ENCODE data around the gene CEP57L1. TPM values are rescaled to one million over a fixed set of nuclear protein-coding genes. Genes with fewer than 3 reads are reported as not detected.

The CEP57L1 gene
- total RNA-seq, 1 donor from 2014 or later: 6.2 TPM

- DNase-seq: no peak
- H3K27ac ChIP-seq (replicated peaks): peak overlapping the region; percentile 4
Measured at GRCh38 chr6:109165392-109165974, 70.2 kb downstream of the CEP57L1 start.

GRCh38 chr6:109166673-109167072 lies 71.4 kb downstream of the CEP57L1 start:
- Histone ChIP-seq H3K36me3 (peaks cover 10% of the 10 kb centered on the region), H3K27ac (replicated peaks) (no peak overlapping the region), H3K4me1 (no peaks in the 10 kb centered on the region), H3K27me3 (ENCODE audit: low read depth) (no peaks in the 10 kb centered on the region), H3K9me3 (replicated peaks) (no peaks in the 10 kb centered on the region), H3K4me3 (no peak overlapping the region)
- DNase-seq: no peak
- intact Hi-C loops (cut with micrococcal nuclease): no loop called here
- no peak for TF ChIP-seq CTCF (IDR thresholded peaks at IDR 0.05; ENCODE audit: borderline replicate concordance)

More at GRCh38 chr6:109165392-109165974, 70.2 kb downstream of the CEP57L1 start:
- intact Hi-C loops (cut with micrococcal nuclease): no loop called here
- H3K4me3 ChIP-seq: no peak overlapping the region
- peaks cover 20% of the 10 kb centered on the region for H3K36me3 ChIP-seq
- no peaks in the 10 kb centered on the region for H3K27me3 ChIP-seq (ENCODE audit: low read depth)
- H3K9me3 ChIP-seq (replicated peaks): no peaks in the 10 kb centered on the region
- no peaks in the 10 kb centered on the region for H3K4me1 ChIP-seq
- no peak for TF ChIP-seq CTCF (IDR thresholded peaks at IDR 0.05; ENCODE audit: borderline replicate concordance)

- DNase-seq: no peak
- no peak overlapping the region for H3K27ac ChIP-seq (replicated peaks)
Measured at GRCh38 chr6:109167562-109167961, 72.3 kb downstream of the CEP57L1 start.

GRCh38 chr6:109170333-109170732 lies 75.0 kb downstream of the CEP57L1 start:
- intact Hi-C loops (cut with micrococcal nuclease): no loop called here
- no peak overlapping the region for H3K4me3 ChIP-seq

More at GRCh38 chr6:109167562-109167961, 72.3 kb downstream of the CEP57L1 start:
- Histone ChIP-seq H3K9me3 (replicated peaks) (no peaks in the 10 kb centered on the region), H3K4me3 (no peak overlapping the region), H3K36me3 (peaks cover 6% of the 10 kb centered on the region), H3K27me3 (ENCODE audit: low read depth) (no peaks in the 10 kb centered on the region), H3K4me1 (no peaks in the 10 kb centered on the region)
- intact Hi-C loops (cut with micrococcal nuclease): no loop called here
- no peak for TF ChIP-seq CTCF (IDR thresholded peaks at IDR 0.05; ENCODE audit: borderline replicate concordance)

GRCh38 chr6:109172101-109172746 lies 76.9 kb downstream of the CEP57L1 start:
- TF ChIP-seq CTCF (IDR thresholded peaks at IDR 0.05; ENCODE audit: borderline replicate concordance): no peak
- intact Hi-C loops (cut with micrococcal nuclease): no loop called here
- Histone ChIP-seq H3K4me1 (no peaks in the 10 kb centered on the region), H3K9me3 (replicated peaks) (no peaks in the 10 kb centered on the region), H3K4me3 (no peak overlapping the region), H3K36me3 (no peaks in the 10 kb centered on the region), H3K27ac (replicated peaks) (no peak overlapping the region), H3K27me3 (ENCODE audit: low read depth) (no peaks in the 10 kb centered on the region)
- no peak for DNase-seq

More at GRCh38 chr6:109170333-109170732, 75.0 kb downstream of the CEP57L1 start:
- Histone ChIP-seq H3K36me3 (no peaks in the 10 kb centered on the region), H3K9me3 (replicated peaks) (no peaks in the 10 kb centered on the region), H3K27ac (replicated peaks) (no peak overlapping the region), H3K4me1 (no peaks in the 10 kb centered on the region), H3K27me3 (ENCODE audit: low read depth) (no peaks in the 10 kb centered on the region)
- no peak for DNase-seq
- no peak for TF ChIP-seq CTCF (IDR thresholded peaks at IDR 0.05; ENCODE audit: borderline replicate concordance)

Measured in left ventricle myocardium inferior (tissue), 1 donor.